ENCODE results near the gene RECQL5. TPM values are rescaled to one million over a fixed set of nuclear protein-coding genes. Genes with fewer than 3 reads are reported as not detected.

Gene RECQL5
- polyA plus RNA-seq, 1 donor from 2014 or later, result 9.6 TPM

DNA sequence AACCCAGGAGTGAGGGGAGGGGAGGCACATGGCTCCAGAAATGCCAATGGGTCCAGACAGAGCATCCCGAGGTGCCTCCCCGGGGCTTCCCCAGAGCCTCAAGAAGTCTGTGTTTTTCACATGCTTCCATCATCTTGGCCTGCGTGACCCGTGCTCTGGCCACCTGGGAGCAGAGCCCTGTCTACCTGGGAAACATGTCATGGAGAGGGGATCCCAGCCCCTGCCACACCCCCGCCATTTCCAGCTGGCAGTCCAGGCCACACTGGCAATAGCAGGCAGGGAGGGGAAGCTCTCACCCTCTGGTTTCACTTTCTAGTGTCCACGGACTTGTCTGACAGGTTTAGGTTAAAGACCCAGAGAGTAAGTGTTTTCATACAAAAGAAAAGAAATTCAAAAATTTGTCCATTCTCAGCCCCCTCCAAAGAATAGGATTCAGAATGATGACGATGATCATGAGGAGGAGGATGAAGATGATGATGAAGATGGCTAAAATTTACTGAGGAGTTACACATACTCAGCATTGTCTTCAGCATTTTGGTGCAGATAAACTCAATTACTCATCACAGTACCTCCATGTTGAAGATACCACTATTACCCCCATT is 24.7 kb downstream of the RECQL5 start:
- Histone ChIP-seq H3K9me2 (ENCODE audit: insufficient read depth, low read length) (no peaks in the 10 kb centered on the region), H3K27ac (ENCODE audit: low read length) (no peak overlapping the region), H3K9ac (ENCODE audit: low read length) (no peak overlapping the region), H4K20me1 (ENCODE audit: insufficient read depth) (no peaks in the 10 kb centered on the region), H3K4me2 (ENCODE audit: low read length) (no peak overlapping the region), H3K27me3 (ENCODE audit: insufficient read depth, low read depth, low read length) (no peaks in the 10 kb centered on the region), H2AFZ (ENCODE audit: low read depth, low read length) (no peak overlapping the region), H3K36me3 (ENCODE audit: insufficient read depth, low read length) (no peaks in the 10 kb centered on the region), H3F3A (ENCODE audit: insufficient read depth, low read length, poor library complexity, severe bottlenecking) (no peaks in the 10 kb centered on the region), H3K9me3 (ENCODE audit: low read length) (no peaks in the 10 kb centered on the region), H3K79me2 (replicated peaks; ENCODE audit: insufficient read depth, low read length) (no peaks in the 10 kb centered on the region), H3K4me3 (ENCODE audit: low read length) (no peak overlapping the region)
- TF ChIP-seq RAD21 (conservative IDR thresholded peaks at IDR 0.05), result no peak
- TF ChIP-seq EP300 (conservative IDR thresholded peaks at IDR 0.05; ENCODE audit: poor library complexity, severe bottlenecking), result no peak
- TF ChIP-seq POLR2AphosphoS5 (IDR thresholded peaks at IDR 0.05), result no peak
- TF ChIP-seq CTCF (IDR thresholded peaks at IDR 0.05; ENCODE audit: poor library complexity, severe bottlenecking), result no peak
- no peak for TF ChIP-seq MXI1 (conservative IDR thresholded peaks at IDR 0.05; ENCODE audit: poor library complexity, severe bottlenecking)
- TF ChIP-seq SMC3 (conservative IDR thresholded peaks at IDR 0.05; ENCODE audit: poor library complexity), result no peak
- TF ChIP-seq TAF1 (IDR thresholded peaks at IDR 0.05; ENCODE audit: low read depth), result no peak
- TF ChIP-seq EZH2 (IDR thresholded peaks at IDR 0.05; ENCODE audit: borderline replicate concordance, insufficient read depth, low read length, poor library complexity, severe bottlenecking), result no peak
- TF ChIP-seq, protein P1, sequence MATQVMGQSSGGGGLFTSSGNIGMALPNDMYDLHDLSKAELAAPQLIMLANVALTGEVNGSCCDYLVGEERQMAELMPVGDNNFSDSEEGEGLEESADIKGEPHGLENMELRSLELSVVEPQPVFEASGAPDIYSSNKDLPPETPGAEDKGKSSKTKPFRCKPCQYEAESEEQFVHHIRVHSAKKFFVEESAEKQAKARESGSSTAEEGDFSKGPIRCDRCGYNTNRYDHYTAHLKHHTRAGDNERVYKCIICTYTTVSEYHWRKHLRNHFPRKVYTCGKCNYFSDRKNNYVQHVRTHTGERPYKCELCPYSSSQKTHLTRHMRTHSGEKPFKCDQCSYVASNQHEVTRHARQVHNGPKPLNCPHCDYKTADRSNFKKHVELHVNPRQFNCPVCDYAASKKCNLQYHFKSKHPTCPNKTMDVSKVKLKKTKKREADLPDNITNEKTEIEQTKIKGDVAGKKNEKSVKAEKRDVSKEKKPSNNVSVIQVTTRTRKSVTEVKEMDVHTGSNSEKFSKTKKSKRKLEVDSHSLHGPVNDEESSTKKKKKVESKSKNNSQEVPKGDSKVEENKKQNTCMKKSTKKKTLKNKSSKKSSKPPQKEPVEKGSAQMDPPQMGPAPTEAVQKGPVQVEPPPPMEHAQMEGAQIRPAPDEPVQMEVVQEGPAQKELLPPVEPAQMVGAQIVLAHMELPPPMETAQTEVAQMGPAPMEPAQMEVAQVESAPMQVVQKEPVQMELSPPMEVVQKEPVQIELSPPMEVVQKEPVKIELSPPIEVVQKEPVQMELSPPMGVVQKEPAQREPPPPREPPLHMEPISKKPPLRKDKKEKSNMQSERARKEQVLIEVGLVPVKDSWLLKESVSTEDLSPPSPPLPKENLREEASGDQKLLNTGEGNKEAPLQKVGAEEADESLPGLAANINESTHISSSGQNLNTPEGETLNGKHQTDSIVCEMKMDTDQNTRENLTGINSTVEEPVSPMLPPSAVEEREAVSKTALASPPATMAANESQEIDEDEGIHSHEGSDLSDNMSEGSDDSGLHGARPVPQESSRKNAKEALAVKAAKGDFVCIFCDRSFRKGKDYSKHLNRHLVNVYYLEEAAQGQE (IDR thresholded peaks at IDR 0.05; ENCODE audit: borderline replicate concordance), result no peak

GRCh38 chr17:75641343-75641742 is 25.6 kb downstream of the RECQL5 start:
- H4K20me1 ChIP-seq (ENCODE audit: insufficient read depth), result no peaks in the 10 kb centered on the region
- no peak overlapping the region for H2AFZ ChIP-seq (ENCODE audit: low read depth, low read length)
- no peaks in the 10 kb centered on the region for H3K9me3 ChIP-seq (ENCODE audit: low read length)
- no peak overlapping the region for H3K4me3 ChIP-seq (ENCODE audit: low read length)
- H3K9ac ChIP-seq (ENCODE audit: low read length), result no peak overlapping the region
- no peak overlapping the region for H3K27ac ChIP-seq (ENCODE audit: low read length)
- no peaks in the 10 kb centered on the region for H3K9me2 ChIP-seq (ENCODE audit: insufficient read depth, low read length)
- TF ChIP-seq, protein P1 (IDR thresholded peaks at IDR 0.05; ENCODE audit: borderline replicate concordance), result no peak
- no peak for TF ChIP-seq RAD21 (conservative IDR thresholded peaks at IDR 0.05)
- TF ChIP-seq EZH2 (IDR thresholded peaks at IDR 0.05; ENCODE audit: borderline replicate concordance, insufficient read depth, low read length, poor library complexity, severe bottlenecking), result no peak
- no peak for TF ChIP-seq POLR2AphosphoS5 (IDR thresholded peaks at IDR 0.05)
- no peak for TF ChIP-seq MXI1 (conservative IDR thresholded peaks at IDR 0.05; ENCODE audit: poor library complexity, severe bottlenecking)
- no peak for TF ChIP-seq CTCF (IDR thresholded peaks at IDR 0.05; ENCODE audit: poor library complexity, severe bottlenecking)
- no peak for TF ChIP-seq SMC3 (conservative IDR thresholded peaks at IDR 0.05; ENCODE audit: poor library complexity)
- no peak for TF ChIP-seq TAF1 (IDR thresholded peaks at IDR 0.05; ENCODE audit: low read depth)
- no peak for TF ChIP-seq EP300 (conservative IDR thresholded peaks at IDR 0.05; ENCODE audit: poor library complexity, severe bottlenecking)
- no peaks in the 10 kb centered on the region for H3K27me3 ChIP-seq (ENCODE audit: insufficient read depth, low read depth, low read length)
- no peaks in the 10 kb centered on the region for H3K36me3 ChIP-seq (ENCODE audit: insufficient read depth, low read length)
- H3K79me2 ChIP-seq (replicated peaks; ENCODE audit: insufficient read depth, low read length), result no peaks in the 10 kb centered on the region
- H3F3A ChIP-seq (ENCODE audit: insufficient read depth, low read length, poor library complexity, severe bottlenecking), result no peaks in the 10 kb centered on the region
- H3K4me2 ChIP-seq (ENCODE audit: low read length), result no peak overlapping the region

Data from neural cell (in vitro differentiated cells).